IMR-90 (cell line): ENCODE results near the gene EMCN. TPM values are rescaled to one million over a fixed set of nuclear protein-coding genes. Genes with fewer than 3 reads are reported as not detected.

Experiments used
- ATAC-seq: fragments of 200-7000 bp; cut with Tn5 transposase; 2 replicates; pipeline ENCODE4 v1.9.1; 2020; ENCODE audit warnings: low read depth, mild to moderate bottlenecking, moderate library complexity
- BruUV-seq: library from RNA; stranded (reverse); fragments of 400-500 nt; replicated peaks from 2 replicates; lab custom pipeline; 2021; lab: Mats Ljungman, UMichigan
- CTCF ChIA-PET: fragments of 300-600 bp; formaldehyde crosslinking; extraction: SDS; loops from one replicate; lab custom pipeline; 2021; ENCODE audit warnings: antibody characterized with exemption; lab: Yijun Ruan, JAX
- POLR2A ChIA-PET: fragments of 300-600 bp; sonication (Branson Sonifier 250); formaldehyde crosslinking; loops from one replicate; lab custom pipeline; 2022; ENCODE audit warnings: antibody characterized with exemption; ENCODE audit not compliant: unreplicated experiment; lab: Charles Lee
- DNase-seq: peaks from one replicate; pipeline ENCODE4 v3.0.0; 2013
- H2AFZ ChIP-seq: replicated peaks from 2 replicates; pipeline ENCODE3; 2013; ENCODE audit warnings: low read length, mild to moderate bottlenecking; ENCODE audit not compliant: poor library complexity
- H2AK5ac ChIP-seq: 2 replicates; pipeline ENCODE4 v1.6.1; 2013; ENCODE audit warnings: low read depth, low read length, inconsistent platforms
- H2AK9ac ChIP-seq: replicated peaks from 2 replicates; pipeline ENCODE3; 2013; ENCODE audit warnings: mild to moderate bottlenecking, low read depth, low read length, moderate library complexity; ENCODE audit not compliant: poor library complexity
- H2BK120ac ChIP-seq: 2 replicates; pipeline ENCODE4 v1.6.1; 2013; ENCODE audit warnings: low read depth, low read length, inconsistent platforms
- H2BK15ac ChIP-seq: 3 replicates; pipeline ENCODE4 v1.6.1; 2013; ENCODE audit warnings: low read depth, low read length, inconsistent platforms
- H2BK20ac ChIP-seq: 2 replicates; pipeline ENCODE4 v1.6.1; 2013; ENCODE audit warnings: low read depth, mild to moderate bottlenecking, inconsistent platforms, low read length, moderate library complexity
- H2BK5ac ChIP-seq: 2 replicates; pipeline ENCODE4 v1.6.1; 2013; ENCODE audit warnings: mild to moderate bottlenecking, low read depth, low read length, inconsistent platforms; ENCODE audit not compliant: poor library complexity, severe bottlenecking
- H3K14ac ChIP-seq: replicated peaks from 2 replicates; pipeline ENCODE4 v1.6.1; 2013; ENCODE audit warnings: low read depth, low read length, inconsistent platforms
- H3K18ac ChIP-seq: 2 replicates; pipeline ENCODE4 v1.6.1; 2013; ENCODE audit warnings: low read depth, low read length, control low read depth
- H3K23ac ChIP-seq: 2 replicates; pipeline ENCODE4 v1.6.1; 2013; ENCODE audit warnings: low read depth, low read length, inconsistent platforms
- H3K27ac ChIP-seq: 2 replicates; pipeline ENCODE4 v1.5.1; 2013; ENCODE audit warnings: mild to moderate bottlenecking, control low read depth, low read length; ENCODE audit not compliant: insufficient read depth
- H3K27me3 ChIP-seq: 2 replicates; pipeline ENCODE4 v1.6.1; 2013; ENCODE audit warnings: low read length; ENCODE audit not compliant: control insufficient read depth, insufficient read depth
- H3K36me3 ChIP-seq: 2 replicates; pipeline ENCODE4 v1.6.1; 2013; ENCODE audit warnings: low read length, mixed read lengths; ENCODE audit not compliant: control insufficient read depth, insufficient read depth
- H3K4ac ChIP-seq: 2 replicates; pipeline ENCODE4 v1.6.1; 2013; ENCODE audit warnings: low read depth, low read length, inconsistent platforms
- H3K4me1 ChIP-seq: 2 replicates; pipeline ENCODE4 v1.6.1; 2013; ENCODE audit warnings: low read length, mixed read lengths; ENCODE audit not compliant: control insufficient read depth, insufficient read depth
- H3K4me2 ChIP-seq: 2 replicates; pipeline ENCODE4 v1.6.1; 2013; ENCODE audit warnings: low read depth, mild to moderate bottlenecking, control low read depth, low read length, moderate library complexity
- H3K4me3 ChIP-seq: 2 replicates; pipeline ENCODE4 v1.5.1; 2013; ENCODE audit warnings: low read depth, mild to moderate bottlenecking, control low read depth, low read length, moderate library complexity; ENCODE audit not compliant: insufficient read depth
- H3K56ac ChIP-seq: 2 replicates; pipeline ENCODE4 v1.6.1; 2013; ENCODE audit warnings: low read length, inconsistent platforms; ENCODE audit not compliant: insufficient read depth; ENCODE audit errors: extremely low read depth
- H3K79me1 ChIP-seq, 2 experiments: 2 replicates each; pipeline ENCODE4 v1.6.1; 2013; ENCODE audit warnings: low read length in 2 of 2, inconsistent platforms in 1 of 2, low read depth in 1 of 2
- H3K9ac ChIP-seq: 2 replicates; pipeline ENCODE4 v1.6.1; 2013; ENCODE audit warnings: low read depth, low read length, control low read depth
- H3K9me1 ChIP-seq: 2 replicates; pipeline ENCODE4 v1.6.1; 2013; ENCODE audit warnings: low read length, inconsistent platforms; ENCODE audit not compliant: insufficient read depth
- H3K9me3 ChIP-seq: 2 replicates; pipeline ENCODE4 v1.6.1; 2013; ENCODE audit warnings: low read length; ENCODE audit not compliant: control insufficient read depth, insufficient read depth
- H4K20me1 ChIP-seq: 2 replicates; pipeline ENCODE4 v1.6.1; 2013; ENCODE audit warnings: low read length, inconsistent platforms; ENCODE audit not compliant: insufficient read depth
- H4K5ac ChIP-seq: 2 replicates; pipeline ENCODE4 v1.6.1; 2013; ENCODE audit warnings: mild to moderate bottlenecking, low read depth, low read length, control low read depth
- H4K8ac ChIP-seq, 2 experiments: 2 replicates each; pipeline ENCODE4 v1.6.1; 2013; ENCODE audit warnings: low read depth in 2 of 2, low read length in 2 of 2, control low read depth in 1 of 2, inconsistent platforms in 1 of 2
- H4K91ac ChIP-seq: 2 replicates; pipeline ENCODE4 v1.6.1; 2013; ENCODE audit warnings: low read depth, low read length, inconsistent platforms; ENCODE audit not compliant: insufficient read depth
- BHLHE40 ChIP-seq: fragments of 150-350 bp; IDR thresholded peaks from 2 replicates; pipeline ENCODE4 v1.6.1; 2016; ENCODE audit warnings: mild to moderate bottlenecking, low read depth, low read length
- CEBPB ChIP-seq: IDR thresholded peaks from 2 replicates; pipeline ENCODE4 v1.6.1; 2012; ENCODE audit warnings: low read depth, low read length, improper control_type of control experiment
- CHD1 ChIP-seq: IDR thresholded peaks from 2 replicates; pipeline ENCODE4 v1.6.1; 2012; ENCODE audit warnings: low read depth, low read length, improper control_type of control experiment
- CTCF ChIP-seq: conservative IDR thresholded peaks from 2 replicates; pipeline ENCODE4 v1.5.1; 2012; ENCODE audit warnings: mild to moderate bottlenecking, low read depth, low read length, improper control_type of control experiment
- ELK1 ChIP-seq: fragments of 150-350 bp; IDR thresholded peaks from 2 replicates; pipeline ENCODE4 v1.6.1; 2016; ENCODE audit warnings: low read depth, mild to moderate bottlenecking, low read length, moderate library complexity, borderline replicate concordance
- FOS ChIP-seq: fragments of 150-350 bp; IDR thresholded peaks from 2 replicates; pipeline ENCODE4 v1.6.1; 2016; ENCODE audit warnings: low read depth, low read length
- MAFK ChIP-seq: IDR thresholded peaks from 2 replicates; pipeline ENCODE4 v1.6.1; 2012; ENCODE audit warnings: low read depth, low read length, improper control_type of control experiment
- MAZ ChIP-seq: IDR thresholded peaks from 2 replicates; pipeline ENCODE4 v1.6.1; 2012; ENCODE audit warnings: low read depth, mild to moderate bottlenecking, low read length, improper control_type of control experiment, moderate library complexity, borderline replicate concordance
- MXI1 ChIP-seq: IDR thresholded peaks from 2 replicates; pipeline ENCODE4 v1.6.1; 2012; ENCODE audit warnings: low read depth, mild to moderate bottlenecking, low read length, moderate library complexity, borderline replicate concordance
- NFE2L2 ChIP-seq: fragments of 150-350 bp; IDR thresholded peaks from 2 replicates; pipeline ENCODE4 v1.6.1; 2016; ENCODE audit warnings: low read depth, mild to moderate bottlenecking, low read length
- POLR2A ChIP-seq: IDR thresholded peaks from 2 replicates; pipeline ENCODE4 v1.6.1; 2012; ENCODE audit warnings: mild to moderate bottlenecking, low read depth, low read length
- RAD21 ChIP-seq: IDR thresholded peaks from 2 replicates; pipeline ENCODE4 v1.6.1; 2012; ENCODE audit warnings: low read length, improper control_type of control experiment
- RCOR1 ChIP-seq: IDR thresholded peaks from 2 replicates; pipeline ENCODE4 v1.6.1; 2012; ENCODE audit warnings: mild to moderate bottlenecking, low read length, improper control_type of control experiment; ENCODE audit not compliant: insufficient replicate concordance
- RFX5 ChIP-seq: IDR thresholded peaks from 2 replicates; pipeline ENCODE4 v1.8.0; 2012; ENCODE audit warnings: low read depth, mild to moderate bottlenecking, low read length, moderate library complexity
- SMC3 ChIP-seq: fragments of 150-350 bp; IDR thresholded peaks from 2 replicates; pipeline ENCODE4 v1.6.1; 2016; ENCODE audit warnings: low read depth, mild to moderate bottlenecking, antibody characterized with exemption, low read length, moderate library complexity
- USF2 ChIP-seq: fragments of 150-350 bp; IDR thresholded peaks from 2 replicates; pipeline ENCODE4 v1.6.1; 2017; ENCODE audit warnings: mild to moderate bottlenecking, antibody characterized with exemption, low read length, low read depth
- WGBS, 2 experiments: methylation state at CpG; one replicate each; pipeline versions ENCODE4 v1.1.5 to v1.1.7; 2013; ENCODE audit warnings: missing lambda C conversion rate in 2 of 2; ENCODE audit not compliant: insufficient read length in 1 of 2; ENCODE audit errors: extremely low coverage in 2 of 2; 5-methylcytosine and 5-hydroxymethylcytosine counted together
- dilution Hi-C: fragments of 300-500 bp; cut with HindIII; formaldehyde crosslinking; loops from one replicate; pipeline ENCODE4 v1.14.3; 2018; ENCODE audit warnings: low sequenced_read_pairs; ENCODE audit not compliant: unreplicated experiment
- in situ Hi-C: fragments of 300-500 bp; cut with MboI; formaldehyde crosslinking; loops from 3 replicates; pipeline ENCODE4 v1.14.3; 2019; ENCODE audit warnings: low sequenced_read_pairs, inconsistent platforms, mixed read lengths
- intact Hi-C: fragments of 100-400 bp; cut with micrococcal nuclease; formaldehyde crosslinking; loops from 2 replicates; pipeline ENCODE4 v1.10.0; 2022
- polyA plus RNA-seq, 3 experiments: library from polyadenylated mRNA; depleted of rRNA; stranded (reverse); fragments of >200 nt; gene quantifications; 2 replicates each; pipeline ENCODE4 v1.2.3, GENCODE V29; 2012; ENCODE audit warnings: low replicate concordance in 1 of 3
- total RNA-seq: library from RNA; depleted of rRNA; stranded (reverse); fragments of >200 nt; gene quantifications from 2 replicates; pipeline ENCODE4 v1.2.3, GENCODE V29; 2012

EMCN gene
- total and polyA plus RNA-seq, 2 of the 4 experiments (the other 2 are of a cell fraction), result not detected

- no peak overlapping the region for H3K4me3 ChIP-seq
- TF ChIP-seq RCOR1, result no peak
- no peak for TF ChIP-seq RFX5
- TF ChIP-seq ELK1, result no peak
- TF ChIP-seq CEBPB, result no peak
- TF ChIP-seq NFE2L2, result no peak
- TF ChIP-seq MAFK, result no peak
- TF ChIP-seq BHLHE40, result no peak
- no peak for TF ChIP-seq RAD21
- TF ChIP-seq USF2, result no peak
- no peak for TF ChIP-seq FOS
- no peak for TF ChIP-seq POLR2A
- TF ChIP-seq SMC3, result no peak
- no peak for TF ChIP-seq CTCF
- TF ChIP-seq MAZ, result no peak
- no peak for TF ChIP-seq MXI1
- TF ChIP-seq CHD1, result no peak
- no peak overlapping the region for H2BK120ac ChIP-seq
- dilution Hi-C loops, result no loop called here
- no peaks in the 10 kb centered on the region for H4K20me1 ChIP-seq
- POLR2A ChIA-PET, result no interaction called here
- H3K56ac ChIP-seq, result no peak overlapping the region
- H3K27ac ChIP-seq, result no peak overlapping the region
- H2BK15ac ChIP-seq, result no peak overlapping the region
- no peak overlapping the region for H4K8ac ChIP-seq
- DNase-seq (peak; percentile 43), ATAC-seq (no peak)
- H2AK5ac ChIP-seq, result no peak overlapping the region
- H3K4ac ChIP-seq, result no peak overlapping the region
- no peak overlapping the region for H3K18ac ChIP-seq
- H4K5ac ChIP-seq, result no peak overlapping the region
- H3K23ac ChIP-seq, result no peak overlapping the region
- no peak overlapping the region for H2AK9ac ChIP-seq
- H3K14ac ChIP-seq, result no peak overlapping the region
- H3K4me1 ChIP-seq, result no peaks in the 10 kb centered on the region
- H3K36me3 ChIP-seq, result no peaks in the 10 kb centered on the region
- no peak overlapping the region for H3K9ac ChIP-seq
- no peak overlapping the region for H2BK5ac ChIP-seq
- intact Hi-C loops, result no loop called here
- no peaks in the 10 kb centered on the region for H3K9me1 ChIP-seq
- H2BK20ac ChIP-seq, result no peak overlapping the region
- in situ Hi-C loops, result no loop called here
- H2AFZ ChIP-seq, result no peak overlapping the region
- H3K9me3 ChIP-seq, result no peaks in the 10 kb centered on the region
- no TSS peak for BruUV-seq
- no peaks in the 10 kb centered on the region for H3K79me1 ChIP-seq
- CTCF ChIA-PET, result no interaction called here
- H3K27me3 ChIP-seq, result no peaks in the 10 kb centered on the region
- H3K4me2 ChIP-seq, result no peak overlapping the region
- no peak overlapping the region for H4K91ac ChIP-seq
- no CpG with 5 or more reads among the region's 1 CpG for WGBS, 2 experiments
These were observed 126.0 kb downstream of the EMCN start for GRCh38 chr4:100391863-100392262.
